CD4-positive, alpha-beta T cell treated with Interleukin-17A for 4 hours (primary cell): ENCODE results near the gene RBPJL.
"Not testable (repeated sequence)": the region's sequence is repeated elsewhere in the genome, so short reads cannot be mapped to it uniquely, and the experiment has no call there.

Experiments
- DNase-seq: peaks from one replicate; pipeline ENCODE4 v3.0.0-alpha.2; 2020; ENCODE audit warnings: mixed read lengths

Gene RBPJL

GRCh38 chr20:45344168-45344860, 37.7 kb downstream of the RBPJL start:
- peak; percentile 20 for DNase-seq

- no peak for DNase-seq
Measured at GRCh38 chr20:45345104-45345936, 38.7 kb downstream of the RBPJL start.

- no peak for DNase-seq
Measured at GRCh38 chr20:45346291-45346718, 39.7 kb downstream of the RBPJL start.

GRCh38 chr20:45346851-45347250, 40.2 kb downstream of the RBPJL start:
- DNase-seq = no peak

- DNase-seq = no peak
Measured at GRCh38 chr20:45347297-45347935, 40.8 kb downstream of the RBPJL start.

- peak; percentile 66 for DNase-seq
Measured at GRCh38 chr20:45347936-45348778, 41.5 kb downstream of the RBPJL start, which contains the start of gene SDC4. Gene SDC4 (minus strand): TSS chr20:45348424. CDS start chr20:45348384, 40 bp downstream.

- no peak for DNase-seq
Measured at GRCh38 chr20:45350217-45350616, 43.6 kb downstream of the RBPJL start.

GRCh38 chr20:45350795-45351194, 44.2 kb downstream of the RBPJL start:
- DNase-seq = not testable (repeated sequence)

- DNase-seq = no peak
Measured at GRCh38 chr20:45352729-45353128, 46.1 kb downstream of the RBPJL start.

- DNase-seq = no peak
Measured at GRCh38 chr20:45353746-45354145, 47.1 kb downstream of the RBPJL start.

GRCh38 chr20:45354423-45355208, 48.0 kb downstream of the RBPJL start:
- no peak for DNase-seq

- no peak for DNase-seq
Measured at GRCh38 chr20:45355209-45356084, 48.8 kb downstream of the RBPJL start.

GRCh38 chr20:45358282-45359068, 51.8 kb downstream of the RBPJL start:
- DNase-seq = no peak

GRCh38 chr20:45359069-45359405, 52.4 kb downstream of the RBPJL start:
- no peak for DNase-seq

- DNase-seq = no peak
Measured at GRCh38 chr20:45359406-45360148, 52.9 kb downstream of the RBPJL start.

GRCh38 chr20:45361793-45362192, 55.2 kb downstream of the RBPJL start:
- no peak for DNase-seq

- DNase-seq = peak; percentile 100
Measured at GRCh38 chr20:45362804-45363610, 56.4 kb downstream of the RBPJL start, which contains the start of gene SYS1. Gene SYS1 (plus strand): TSS chr20:45363156. CDS start chr20:45363532, 376 bp downstream.
